HG03025 (cell line): ENCODE results near the gene LAMB3.
"Not testable (repeated sequence)": the region's sequence is repeated elsewhere in the genome, so short reads cannot be mapped to it uniquely, and the experiment has no call there.

Experiments used
- ATAC-seq: cut with Tn5 transposase; IDR thresholded peaks from one replicate; pipeline ENCODE4 v1.9.1; 2021; ENCODE audit warnings: mild to moderate bottlenecking, moderate library complexity; ENCODE audit not compliant: unreplicated experiment, low FRiP score

LAMB3 gene

GRCh38 chr1:209652121-209652735 lies at the start of gene LAMB3:
TSS of gene LAMB3 (minus strand) at chr1:209652425. CDS start at chr1:209650944, 1,481 bp downstream.
- ATAC-seq = no peak

GRCh38 chr1:209700686-209701085 lies 48.5 kb upstream of the LAMB3 start:
- ATAC-seq = not testable (repeated sequence)

DNA sequence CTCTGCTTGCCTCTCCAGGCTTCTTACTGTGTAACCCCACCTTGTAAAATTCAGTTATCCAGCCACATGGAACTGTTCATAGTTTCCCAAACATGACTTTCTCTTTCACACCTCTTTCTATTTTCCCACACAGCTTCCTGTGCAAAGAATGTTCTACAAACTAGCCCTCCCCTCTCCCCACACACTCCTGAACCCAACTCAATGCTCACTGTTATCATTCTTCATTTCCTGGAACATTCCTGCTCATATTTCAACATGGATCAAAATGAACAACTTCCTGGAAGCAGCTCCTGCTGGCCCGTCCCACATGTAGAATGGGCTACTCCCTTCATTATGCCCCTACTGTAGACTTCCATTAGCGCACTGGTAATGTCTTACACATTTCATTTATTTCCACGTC lies 44.9 kb upstream of the LAMB3 start:
- ATAC-seq = no peak

DNA sequence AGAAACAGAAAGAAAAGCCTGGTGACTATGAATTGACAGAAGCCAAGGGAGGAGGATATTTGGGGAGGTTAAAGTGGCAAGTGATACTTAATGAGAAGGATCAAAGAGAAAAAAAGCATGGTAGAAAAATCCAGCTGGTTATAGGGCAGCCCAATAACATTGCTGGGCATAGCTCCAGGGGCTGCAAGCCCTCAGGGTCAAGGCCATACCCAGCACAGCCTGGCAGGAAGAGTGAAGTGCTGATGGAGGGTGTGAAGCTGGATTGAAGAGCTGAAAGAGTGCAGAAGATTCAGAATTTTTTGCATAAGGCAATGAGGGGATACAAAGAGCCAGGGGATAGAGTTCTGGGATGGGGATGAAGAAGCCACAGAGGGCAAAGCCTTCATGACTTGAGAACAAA lies 44.4 kb upstream of the LAMB3 start:
- no peak for ATAC-seq

DNA sequence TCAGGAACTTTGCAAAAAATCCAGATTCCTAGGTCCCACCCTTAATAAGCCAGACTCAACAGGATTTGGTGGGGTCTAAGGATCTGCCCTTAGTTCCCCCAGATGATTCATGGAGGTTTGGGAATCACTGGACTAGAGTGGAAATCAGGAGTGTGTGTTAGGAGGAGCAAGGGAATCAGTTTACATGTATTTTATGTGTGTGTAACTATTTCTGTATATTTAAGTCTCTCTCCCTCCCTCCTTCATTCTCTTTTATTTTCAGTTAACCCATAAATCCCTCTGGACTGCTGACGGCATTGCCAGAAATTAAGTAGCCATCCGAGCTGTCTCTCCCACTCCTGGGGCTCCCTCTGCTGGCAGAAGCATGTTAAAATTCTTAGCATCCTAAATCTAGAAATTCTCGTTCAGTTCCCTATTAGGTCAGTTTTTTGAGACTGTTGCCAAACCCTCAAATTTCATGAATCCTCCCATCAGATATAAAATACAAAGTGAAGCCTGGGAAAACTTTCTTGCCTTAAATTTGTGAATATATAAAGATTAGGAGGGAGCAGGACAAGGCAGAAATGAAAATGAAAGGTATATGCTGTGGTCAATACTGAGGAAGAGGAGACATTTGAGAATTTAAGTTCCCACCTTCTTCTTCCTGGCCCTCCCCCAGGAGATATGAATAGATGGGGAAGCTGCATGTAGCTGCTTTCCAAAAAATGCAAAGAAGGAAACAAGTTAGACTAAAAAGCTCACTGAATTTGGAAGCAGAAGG lies 40.7 kb upstream of the LAMB3 start:
- peak; percentile 55 for ATAC-seq

- ATAC-seq = no peak
Measured at GRCh38 chr1:209692296-209692695, 40.1 kb upstream of the LAMB3 start.

DNA sequence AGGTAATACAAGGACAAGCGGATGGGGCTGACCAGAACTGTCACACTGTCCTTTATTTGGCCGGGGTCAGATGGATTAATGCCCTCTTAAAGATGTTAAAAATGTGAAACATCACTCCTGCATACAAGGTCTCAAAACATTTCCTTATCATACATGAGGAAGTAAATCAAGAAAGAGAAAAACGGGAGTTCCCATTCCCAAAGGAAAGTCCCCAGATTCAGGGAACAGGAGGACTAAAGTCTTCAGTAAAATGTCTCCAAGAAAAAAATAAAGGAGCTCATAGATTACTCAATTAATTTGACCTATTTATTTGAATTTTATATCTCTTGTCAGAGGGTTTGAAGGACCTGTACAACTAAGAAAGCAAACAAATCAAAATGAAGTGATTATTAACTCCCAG lies 39.0 kb upstream of the LAMB3 start:
- ATAC-seq = no peak

DNA sequence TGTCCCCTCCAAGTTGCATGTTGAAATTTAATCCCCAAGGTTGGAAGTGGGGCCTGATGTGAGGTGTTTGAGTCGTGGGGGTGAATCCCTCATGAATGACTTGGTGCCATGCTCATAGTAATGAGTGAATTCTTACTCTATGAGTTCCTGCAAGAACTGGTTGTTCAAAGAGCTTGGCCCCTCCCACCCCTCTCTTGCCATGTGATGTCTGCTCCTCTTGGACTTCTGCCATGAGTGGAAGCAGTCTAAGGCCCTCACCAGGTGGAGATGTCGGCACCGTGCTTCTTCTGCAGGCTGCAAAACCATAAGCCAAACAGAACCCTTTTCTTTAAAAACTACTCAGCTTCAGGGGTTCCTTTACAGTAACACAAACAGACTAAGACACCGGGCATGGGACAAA lies 37.3 kb upstream of the LAMB3 start:
- no peak for ATAC-seq

DNA sequence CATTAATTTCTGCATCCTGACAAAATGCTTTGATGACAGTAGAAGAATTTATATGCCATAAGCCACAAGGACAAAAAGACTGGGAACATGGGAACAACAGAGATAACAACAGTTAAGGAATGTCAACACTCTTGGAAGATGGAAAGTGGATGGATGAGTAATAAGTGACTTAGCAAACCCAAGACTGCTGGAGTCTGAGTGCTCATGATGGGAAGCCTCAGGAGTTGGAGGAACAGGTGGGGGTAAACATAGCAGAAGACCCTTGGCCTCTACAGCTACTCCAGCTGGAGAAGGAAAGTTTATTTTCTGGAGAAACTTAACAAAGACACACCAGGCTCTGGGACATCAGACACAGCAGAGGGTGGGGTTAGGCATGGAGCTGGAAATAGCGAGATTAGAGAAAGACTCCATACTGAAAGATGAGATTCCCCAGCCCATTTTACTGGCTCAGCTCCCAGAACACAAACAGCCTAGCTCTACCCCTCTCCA lies 36.6 kb upstream of the LAMB3 start:
- ATAC-seq = no peak

GRCh38 chr1:209686322-209686721 lies 34.1 kb upstream of the LAMB3 start:
- no peak for ATAC-seq

DNA sequence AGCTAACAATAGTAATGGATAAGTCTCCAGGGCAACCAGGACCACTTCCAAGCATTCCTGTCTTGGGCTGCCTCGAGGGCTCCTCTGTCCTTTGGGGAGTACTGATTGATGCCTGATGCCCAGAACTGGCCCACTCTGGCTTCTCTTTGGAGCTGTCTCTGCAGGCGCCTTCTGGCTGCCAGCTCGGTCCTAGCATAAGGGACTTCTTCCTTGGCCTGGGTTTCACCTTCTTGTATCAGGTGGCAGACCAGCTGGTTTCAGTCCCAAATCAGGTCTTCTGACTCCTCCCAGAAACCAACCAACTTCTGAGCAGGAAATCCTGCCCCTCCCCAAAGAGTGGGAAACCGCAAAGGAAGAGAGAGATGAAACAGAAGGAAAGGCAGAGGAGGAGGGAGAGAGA lies 33.6 kb upstream of the LAMB3 start:
- ATAC-seq = no peak

DNA sequence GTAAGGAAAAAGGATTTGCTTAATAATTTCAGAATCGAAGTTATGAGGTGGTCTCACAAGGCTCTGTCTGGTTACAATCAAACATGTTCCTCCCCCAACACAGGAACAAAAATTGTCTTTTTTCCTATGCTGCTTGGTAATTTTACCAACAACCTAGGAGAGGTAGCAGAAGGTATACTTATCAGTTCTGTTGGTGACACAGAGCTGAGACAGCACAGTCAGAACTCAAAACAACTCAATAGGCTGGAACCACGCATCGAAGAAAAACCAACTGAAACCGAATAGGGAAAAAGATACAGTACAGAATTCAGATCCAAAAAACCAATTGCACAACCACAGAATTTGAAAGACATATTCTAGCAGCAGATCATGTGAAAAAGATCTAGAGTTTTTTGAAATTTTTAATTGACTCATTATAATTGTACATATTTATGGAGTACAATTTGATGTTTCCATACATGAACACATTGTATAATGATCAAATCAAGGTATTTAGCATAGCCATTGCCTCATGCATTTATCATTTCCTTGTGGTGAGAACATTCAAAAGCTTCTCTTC lies 26.8 kb upstream of the LAMB3 start:
- no peak for ATAC-seq

- no peak for ATAC-seq
Measured at GRCh38 chr1:209675565-209676154, 23.4 kb upstream of the LAMB3 start.

DNA sequence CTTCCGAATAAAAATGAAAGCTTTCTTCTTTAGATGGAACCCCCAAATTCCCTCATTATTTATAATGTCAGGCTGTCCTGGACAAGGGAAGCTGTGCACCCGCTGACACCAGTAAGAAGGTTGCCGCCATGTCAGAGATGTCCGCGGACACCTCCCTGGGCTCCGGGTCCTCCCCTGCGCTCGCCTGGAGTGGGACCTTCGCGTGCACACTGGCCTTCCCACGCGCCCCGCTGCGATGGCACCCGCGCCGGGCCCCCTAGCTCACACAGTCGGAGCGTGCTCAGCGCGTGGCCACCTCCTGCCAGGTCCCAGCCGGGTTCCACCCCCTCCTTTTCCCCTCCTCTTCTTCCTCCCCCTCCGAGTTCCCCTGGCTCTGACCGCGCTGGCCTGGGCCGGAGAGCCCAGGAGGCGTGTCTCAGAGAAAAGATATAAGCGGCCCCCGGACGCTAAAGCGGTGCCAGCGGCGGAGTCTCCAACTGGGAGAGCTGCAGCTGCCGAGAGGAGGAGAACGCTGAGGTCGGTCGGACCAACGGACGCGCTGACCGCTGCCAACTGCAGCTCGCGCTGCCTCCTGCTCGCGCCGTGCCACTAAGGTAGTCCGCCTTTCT lies 22.8 kb upstream of the LAMB3 start, which contains the start of gene G0S2:
G0S2 (plus strand) TSS at position 456 of the 608 bp plus-strand sequence. CDS start 273 bp downstream, outside the sequence.
- no peak for ATAC-seq

DNA sequence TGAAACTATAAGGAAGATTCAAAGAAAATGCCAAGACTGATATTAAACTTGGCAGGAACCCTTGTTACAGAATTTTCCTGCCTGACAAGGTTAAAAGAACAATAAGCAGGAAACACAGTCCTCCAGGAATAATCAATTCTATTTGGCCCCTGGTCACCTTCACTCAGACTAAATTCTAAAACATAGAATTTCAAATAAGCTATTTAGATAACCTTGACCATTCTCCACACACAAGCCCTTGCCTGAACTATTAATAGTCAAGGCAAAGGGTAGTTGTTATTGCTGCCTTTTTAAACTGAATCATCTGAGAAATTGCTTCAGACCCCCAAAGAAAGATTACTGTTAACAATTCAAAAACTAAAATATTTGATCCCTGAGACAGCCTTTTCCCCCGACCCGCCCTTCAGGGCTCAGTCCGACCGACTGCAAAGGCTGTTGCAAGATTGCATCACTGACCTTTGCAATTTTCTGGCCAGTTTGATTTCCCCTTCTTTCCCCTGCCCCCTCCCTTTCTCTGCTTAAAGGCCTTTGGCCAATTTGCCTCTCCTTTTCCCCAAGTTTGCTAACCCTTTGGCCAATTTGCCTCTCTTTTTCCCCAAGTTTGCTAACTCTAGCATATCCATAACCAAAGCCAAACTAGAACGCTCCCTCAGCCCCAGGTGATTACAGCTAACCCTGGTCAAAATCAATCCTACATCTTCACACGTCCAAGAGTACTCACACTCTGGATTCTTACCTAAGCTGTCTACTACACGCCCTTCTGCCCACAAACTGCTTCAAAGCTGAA lies 21.6 kb upstream of the LAMB3 start:
- ATAC-seq = no peak

GRCh38 chr1:209672705-209673630 lies 20.7 kb upstream of the LAMB3 start:
- ATAC-seq = peak; percentile 80

- ATAC-seq = no peak
Measured at GRCh38 chr1:209670441-209671082, 18.3 kb upstream of the LAMB3 start.

- ATAC-seq = peak; percentile 49
Measured at GRCh38 chr1:209667708-209668107, 15.5 kb upstream of the LAMB3 start.
